Gastroesophageal sphincter (tissue), 4 donors: ENCODE measurements around the gene FYB1. TPM values are rescaled to one million over a fixed set of nuclear protein-coding genes. Genes with fewer than 3 reads are reported as not detected.
"Not testable (repeated sequence)": the region's sequence is repeated elsewhere in the genome, so short reads cannot be mapped to it uniquely, and the experiment has no call there.

Source experiments
- ATAC-seq: fragments of 150-250 bp; one replicate; pipeline ENCODE4 v1.9.1; 2016; ENCODE audit warnings: mild to moderate bottlenecking, moderate library complexity
- H3K27ac ChIP-seq, 4 donors: fragments of 200-600 bp; sonication (generic) in 3 of 4; 1 replicate in 3 of 4; 2 replicates in 1 of 4; pipeline ENCODE4 v1.5.1; 2016 to 2019
- H3K27me3 ChIP-seq: fragments of 200-600 bp; sonication (generic); one replicate; pipeline ENCODE4 v1.5.1; 2019
- H3K36me3 ChIP-seq, 2 donors: fragments of 200-600 bp; sonication (generic); one replicate each; pipeline ENCODE4 v1.5.1; 2019; ENCODE audit warnings: control low read depth in 1 of 2
- H3K4me1 ChIP-seq, 3 donors: fragments of 200-600 bp; sonication (generic); 1 replicate in 2 of 3; 2 replicates in 1 of 3; pipeline ENCODE4 v1.5.1; 2016 to 2019; ENCODE audit warnings: control low read depth in 2 of 3
- H3K4me3 ChIP-seq, 2 donors: fragments of 200-600 bp; sonication (generic); one replicate each; pipeline ENCODE4 v1.5.1; 2019; ENCODE audit warnings: mild to moderate bottlenecking in 1 of 2, moderate library complexity in 1 of 2
- H3K9me3 ChIP-seq, 3 donors: fragments of 200-600 bp; sonication (generic); one replicate each; pipeline ENCODE4 v1.5.1; 2017 to 2019; ENCODE audit warnings: control low read depth in 2 of 3
- EP300 ChIP-seq: sonication (generic); formaldehyde crosslinking; IDR thresholded peaks from one replicate; pipeline ENCODE4 v1.6.1; 2017; ENCODE audit warnings: antibody characterized with exemption, mild to moderate bottlenecking
- POLR2A ChIP-seq, 2 donors: fragments of 450-650 bp; IDR thresholded peaks; one replicate each; pipeline ENCODE4 v1.6.1; 2017; ENCODE audit warnings: antibody characterized with exemption in 2 of 2, mild to moderate bottlenecking in 2 of 2, moderate library complexity in 1 of 2
- POLR2AphosphoS5 ChIP-seq: sonication (generic); formaldehyde crosslinking; IDR thresholded peaks from one replicate; pipeline ENCODE4 v1.6.1; 2017; ENCODE audit warnings: antibody characterized with exemption
- WGBS, 2 donors: methylation state at CpG; one replicate each; pipeline ENCODE4 v1.1.5; 2018; ENCODE audit warnings: low coverage in 1 of 2; 5-methylcytosine and 5-hydroxymethylcytosine counted together
- total RNA-seq, 4 donors: library from RNA; depleted of rRNA; stranded (reverse); fragments of >200 nt; gene quantifications; one replicate each; pipeline ENCODE4 v1.1.0, GENCODE V29; 2016
- TF ChIP-seq, protein P1 (sequence below), 4 experiments: fragments of 200-600 bp in 2 of 4; fragments of 450-650 bp in 2 of 4; sonication (generic) in 1 of 4; IDR thresholded peaks; one replicate each; pipeline ENCODE4 v1.5.1; 2017 to 2019; ENCODE audit warnings: antibody characterized with exemption in 4 of 4, mild to moderate bottlenecking in 2 of 4, moderate library complexity in 2 of 4

The FYB1 gene
- total RNA-seq, 4 donors from 2014 or later, result 2.5 to 9.3 (median 5.9) TPM

DNA sequence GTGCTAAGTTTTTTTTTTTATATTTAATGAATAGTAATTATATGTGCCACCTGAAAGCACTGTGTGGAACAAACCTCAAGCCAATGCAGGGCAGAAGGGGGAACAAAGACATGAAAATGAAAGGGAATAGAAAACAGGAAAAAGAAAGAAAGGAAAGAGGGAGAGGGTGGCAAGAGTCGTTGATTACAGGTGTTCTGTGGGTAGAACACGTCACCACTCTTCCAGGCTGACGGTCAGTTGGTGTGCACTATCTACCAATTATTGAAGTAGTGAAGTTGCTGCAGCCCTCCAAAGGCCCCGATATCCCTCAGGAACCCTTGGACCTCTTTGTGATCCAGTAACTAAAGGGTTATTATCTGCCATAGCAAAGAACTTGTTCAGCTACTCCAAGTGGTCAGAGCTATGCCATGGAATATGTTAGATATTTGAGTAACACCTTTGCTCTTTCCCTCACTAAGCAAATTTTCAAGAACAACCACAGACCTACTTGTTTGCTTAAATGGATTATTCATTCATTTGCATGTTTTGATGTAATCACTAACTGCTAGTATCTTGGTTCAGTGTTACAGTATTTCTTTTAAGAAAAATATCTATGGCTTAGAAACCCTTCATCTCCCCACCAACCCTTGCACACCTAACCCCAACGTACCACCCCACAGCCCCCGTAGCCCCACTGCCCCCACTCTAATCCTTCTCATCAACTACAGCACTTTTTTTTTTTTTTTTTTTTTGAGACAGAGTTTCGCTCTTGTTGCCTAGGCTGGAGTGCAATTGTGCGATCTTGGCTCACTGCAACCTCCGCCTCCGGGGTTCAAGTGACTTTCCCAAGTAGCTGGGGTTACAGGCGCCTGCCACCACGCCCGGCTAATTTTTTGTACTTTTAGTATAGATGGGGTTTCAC lies 31.3 kb downstream of the FYB1 start:
- TF ChIP-seq POLR2AphosphoS5, result no peak
- TF ChIP-seq, protein P1, sequence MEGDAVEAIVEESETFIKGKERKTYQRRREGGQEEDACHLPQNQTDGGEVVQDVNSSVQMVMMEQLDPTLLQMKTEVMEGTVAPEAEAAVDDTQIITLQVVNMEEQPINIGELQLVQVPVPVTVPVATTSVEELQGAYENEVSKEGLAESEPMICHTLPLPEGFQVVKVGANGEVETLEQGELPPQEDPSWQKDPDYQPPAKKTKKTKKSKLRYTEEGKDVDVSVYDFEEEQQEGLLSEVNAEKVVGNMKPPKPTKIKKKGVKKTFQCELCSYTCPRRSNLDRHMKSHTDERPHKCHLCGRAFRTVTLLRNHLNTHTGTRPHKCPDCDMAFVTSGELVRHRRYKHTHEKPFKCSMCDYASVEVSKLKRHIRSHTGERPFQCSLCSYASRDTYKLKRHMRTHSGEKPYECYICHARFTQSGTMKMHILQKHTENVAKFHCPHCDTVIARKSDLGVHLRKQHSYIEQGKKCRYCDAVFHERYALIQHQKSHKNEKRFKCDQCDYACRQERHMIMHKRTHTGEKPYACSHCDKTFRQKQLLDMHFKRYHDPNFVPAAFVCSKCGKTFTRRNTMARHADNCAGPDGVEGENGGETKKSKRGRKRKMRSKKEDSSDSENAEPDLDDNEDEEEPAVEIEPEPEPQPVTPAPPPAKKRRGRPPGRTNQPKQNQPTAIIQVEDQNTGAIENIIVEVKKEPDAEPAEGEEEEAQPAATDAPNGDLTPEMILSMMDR (IDR thresholded peaks at IDR 0.05), result no peak
- Histone ChIP-seq H3K27ac (no peak overlapping the region), H3K4me3 (no peak overlapping the region), H3K36me3 (no peaks in the 10 kb centered on the region), H3K27me3 (no peaks in the 10 kb centered on the region), H3K4me1 (no peaks in the 10 kb centered on the region), H3K9me3 (no peaks in the 10 kb centered on the region)
- no peak for ATAC-seq
- WGBS, 2 donors, result 80 to 85% methylated on average over 7 to 8 of the region's 13 CpGs

- no peak overlapping the region for H3K27ac ChIP-seq
- 67 to 76% methylated on average over 5 to 7 of the region's 7 CpGs for WGBS, 2 donors
- no peaks in the 10 kb centered on the region for H3K27me3 ChIP-seq
- H3K4me1 ChIP-seq, result no peaks in the 10 kb centered on the region
- no peak overlapping the region for H3K4me3 ChIP-seq
- no peaks in the 10 kb centered on the region for H3K9me3 ChIP-seq
- no peaks in the 10 kb centered on the region for H3K36me3 ChIP-seq
- no peak for ATAC-seq
- TF ChIP-seq, protein P1 (IDR thresholded peaks at IDR 0.05), result no peak
Observed at GRCh38 chr5:39186722-39187539, 32.4 kb downstream of the FYB1 start.

- TF ChIP-seq EP300 (no peak), POLR2A (IDR thresholded peaks at IDR 0.05) (no peak), POLR2AphosphoS5 (no peak)
- TF ChIP-seq, protein P1 (IDR thresholded peaks at IDR 0.05), result no peak
- Histone ChIP-seq H3K4me3 (no peak overlapping the region), H3K27me3 (no peaks in the 10 kb centered on the region), H3K27ac (no peak overlapping the region), H3K4me1 (no peaks in the 10 kb centered on the region), H3K36me3 (no peaks in the 10 kb centered on the region), H3K9me3 (no peaks in the 10 kb centered on the region)
- ATAC-seq, result no peak
- WGBS, 2 donors, result 80 to 94% methylated on average over 1 to 2 of the region's 2 CpGs
Observed at GRCh38 chr5:39186289-39186688, 33.1 kb downstream of the FYB1 start.

- H3K4me1 ChIP-seq, result no peaks in the 10 kb centered on the region
- H3K27ac ChIP-seq, result no peak overlapping the region
- ATAC-seq, result no peak
- no peaks in the 10 kb centered on the region for H3K36me3 ChIP-seq
- no peak for TF ChIP-seq POLR2AphosphoS5
- TF ChIP-seq EP300, result no peak
- TF ChIP-seq, protein P1 (IDR thresholded peaks at IDR 0.05), result no peak
- no peak for TF ChIP-seq POLR2A (IDR thresholded peaks at IDR 0.05)
- WGBS, 2 donors, result 88 to 96% methylated on average over 4 to 5 of the region's 9 CpGs
- H3K27me3 ChIP-seq, result no peaks in the 10 kb centered on the region
- no peak overlapping the region for H3K4me3 ChIP-seq
- no peaks in the 10 kb centered on the region for H3K9me3 ChIP-seq
Observed at GRCh38 chr5:39185761-39186160, 33.6 kb downstream of the FYB1 start.

GRCh38 chr5:39179561-39179960 lies 39.8 kb downstream of the FYB1 start:
- H3K27me3 ChIP-seq, H3K9me3 ChIP-seq, H3K27ac ChIP-seq, ATAC-seq, H3K36me3 ChIP-seq, H3K4me3 ChIP-seq, H3K4me1 ChIP-seq: not testable (repeated sequence)
- 61 to 80% methylated on average over 1 to 2 of the region's 3 CpGs for WGBS, 2 donors
